ENCODE measurements around the gene ADM. TPM values are rescaled to one million over a fixed set of nuclear protein-coding genes. Genes with fewer than 3 reads are reported as not detected.

The ADM gene
- total and polyA plus RNA-seq, 2 experiments from 2014 or later = 75.8 to 95.9 TPM

DNA sequence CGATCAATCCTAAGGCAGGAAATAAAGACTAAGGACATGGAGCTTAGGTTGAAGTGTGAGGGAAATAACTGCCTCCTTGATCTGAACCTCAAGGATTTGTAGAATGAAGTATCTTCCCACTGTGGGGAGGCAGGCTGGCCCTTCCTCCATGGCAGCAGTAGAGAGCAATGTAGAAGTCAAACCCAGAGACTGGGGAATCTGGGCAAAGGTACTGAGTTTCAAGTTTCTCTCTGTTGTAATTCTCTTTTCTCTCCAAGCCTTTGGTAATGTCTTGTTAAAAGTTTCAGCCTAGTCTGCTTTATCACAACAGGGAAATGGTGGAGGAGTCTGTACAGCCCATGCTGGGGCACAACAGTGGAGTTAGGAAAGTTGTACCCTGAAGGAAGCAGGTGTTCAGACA is 49.5 kb downstream of the ADM start (continued):
- TF ChIP-seq, protein P1, sequence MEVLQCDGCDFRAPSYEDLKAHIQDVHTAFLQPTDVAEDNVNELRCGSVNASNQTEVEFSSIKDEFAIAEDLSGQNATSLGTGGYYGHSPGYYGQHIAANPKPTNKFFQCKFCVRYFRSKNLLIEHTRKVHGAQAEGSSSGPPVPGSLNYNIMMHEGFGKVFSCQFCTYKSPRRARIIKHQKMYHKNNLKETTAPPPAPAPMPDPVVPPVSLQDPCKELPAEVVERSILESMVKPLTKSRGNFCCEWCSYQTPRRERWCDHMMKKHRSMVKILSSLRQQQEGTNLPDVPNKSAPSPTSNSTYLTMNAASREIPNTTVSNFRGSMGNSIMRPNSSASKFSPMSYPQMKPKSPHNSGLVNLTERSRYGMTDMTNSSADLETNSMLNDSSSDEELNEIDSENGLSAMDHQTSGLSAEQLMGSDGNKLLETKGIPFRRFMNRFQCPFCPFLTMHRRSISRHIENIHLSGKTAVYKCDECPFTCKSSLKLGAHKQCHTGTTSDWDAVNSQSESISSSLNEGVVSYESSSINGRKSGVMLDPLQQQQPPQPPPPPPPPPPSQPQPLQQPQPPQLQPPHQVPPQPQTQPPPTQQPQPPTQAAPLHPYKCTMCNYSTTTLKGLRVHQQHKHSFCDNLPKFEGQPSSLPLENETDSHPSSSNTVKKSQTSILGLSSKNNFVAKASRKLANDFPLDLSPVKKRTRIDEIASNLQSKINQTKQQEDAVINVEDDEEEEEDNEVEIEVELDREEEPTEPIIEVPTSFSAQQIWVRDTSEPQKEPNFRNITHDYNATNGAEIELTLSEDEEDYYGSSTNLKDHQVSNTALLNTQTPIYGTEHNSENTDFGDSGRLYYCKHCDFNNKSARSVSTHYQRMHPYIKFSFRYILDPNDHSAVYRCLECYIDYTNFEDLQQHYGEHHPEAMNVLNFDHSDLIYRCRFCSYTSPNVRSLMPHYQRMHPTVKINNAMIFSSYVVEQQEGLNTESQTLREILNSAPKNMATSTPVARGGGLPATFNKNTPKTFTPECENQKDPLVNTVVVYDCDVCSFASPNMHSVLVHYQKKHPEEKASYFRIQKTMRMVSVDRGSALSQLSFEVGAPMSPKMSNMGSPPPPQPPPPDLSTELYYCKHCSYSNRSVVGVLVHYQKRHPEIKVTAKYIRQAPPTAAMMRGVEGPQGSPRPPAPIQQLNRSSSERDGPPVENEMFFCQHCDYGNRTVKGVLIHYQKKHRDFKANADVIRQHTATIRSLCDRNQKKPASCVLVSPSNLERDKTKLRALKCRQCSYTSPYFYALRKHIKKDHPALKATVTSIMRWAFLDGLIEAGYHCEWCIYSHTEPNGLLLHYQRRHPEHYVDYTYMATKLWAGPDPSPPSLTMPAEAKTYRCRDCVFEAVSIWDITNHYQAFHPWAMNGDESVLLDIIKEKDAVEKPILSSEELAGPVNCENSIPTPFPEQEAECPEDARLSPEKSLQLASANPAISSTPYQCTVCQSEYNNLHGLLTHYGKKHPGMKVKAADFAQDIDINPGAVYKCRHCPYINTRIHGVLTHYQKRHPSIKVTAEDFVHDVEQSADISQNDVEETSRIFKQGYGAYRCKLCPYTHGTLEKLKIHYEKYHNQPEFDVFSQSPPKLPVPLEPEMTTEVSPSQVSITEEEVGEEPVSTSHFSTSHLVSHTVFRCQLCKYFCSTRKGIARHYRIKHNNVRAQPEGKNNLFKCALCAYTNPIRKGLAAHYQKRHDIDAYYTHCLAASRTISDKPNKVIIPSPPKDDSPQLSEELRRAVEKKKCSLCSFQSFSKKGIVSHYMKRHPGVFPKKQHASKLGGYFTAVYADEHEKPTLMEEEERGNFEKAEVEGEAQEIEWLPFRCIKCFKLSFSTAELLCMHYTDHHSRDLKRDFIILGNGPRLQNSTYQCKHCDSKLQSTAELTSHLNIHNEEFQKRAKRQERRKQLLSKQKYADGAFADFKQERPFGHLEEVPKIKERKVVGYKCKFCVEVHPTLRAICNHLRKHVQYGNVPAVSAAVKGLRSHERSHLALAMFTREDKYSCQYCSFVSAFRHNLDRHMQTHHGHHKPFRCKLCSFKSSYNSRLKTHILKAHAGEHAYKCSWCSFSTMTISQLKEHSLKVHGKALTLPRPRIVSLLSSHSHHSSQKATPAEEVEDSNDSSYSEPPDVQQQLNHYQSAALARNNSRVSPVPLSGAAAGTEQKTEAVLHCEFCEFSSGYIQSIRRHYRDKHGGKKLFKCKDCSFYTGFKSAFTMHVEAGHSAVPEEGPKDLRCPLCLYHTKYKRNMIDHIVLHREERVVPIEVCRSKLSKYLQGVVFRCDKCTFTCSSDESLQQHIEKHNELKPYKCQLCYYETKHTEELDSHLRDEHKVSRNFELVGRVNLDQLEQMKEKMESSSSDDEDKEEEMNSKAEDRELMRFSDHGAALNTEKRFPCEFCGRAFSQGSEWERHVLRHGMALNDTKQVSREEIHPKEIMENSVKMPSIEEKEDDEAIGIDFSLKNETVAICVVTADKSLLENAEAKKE (CRISPR knock-in tag; IDR thresholded peaks at IDR 0.05) = no peak

DNA sequence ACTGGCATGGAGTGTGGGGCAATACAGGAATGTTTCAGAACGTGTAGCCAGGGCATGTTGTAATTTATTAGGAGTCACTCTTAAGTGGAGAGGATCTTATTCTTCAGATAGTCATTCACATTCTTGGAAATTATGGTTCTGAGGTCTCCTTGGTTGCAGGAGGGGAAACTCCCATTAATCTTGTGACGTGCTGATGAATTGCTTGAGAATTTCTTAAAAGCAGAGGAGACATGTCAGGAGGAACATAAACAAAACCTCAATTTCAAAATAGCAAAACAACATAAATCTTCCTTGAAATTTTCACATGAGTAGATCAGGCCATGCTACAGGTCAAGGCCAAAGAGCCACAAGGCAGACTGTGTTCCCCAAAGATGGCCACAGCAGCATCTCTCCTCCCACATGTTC is 50.4 kb downstream of the ADM start:
- no peak overlapping the region for H3K4me2 ChIP-seq
- Mint-ChIP-seq H3K4me1 (peaks cover 37% of the 10 kb centered on the region), H3K27ac (no peak overlapping the region), H3K4me3 (no peak overlapping the region), H3K27me3 (ENCODE audit: insufficient read depth, low read depth, poor library complexity) (peaks cover 4% of the 10 kb centered on the region), H3K9me3 (peaks cover 28% of the 10 kb centered on the region), H3K36me3 (ENCODE audit: low read depth) (peaks cover 50% of the 10 kb centered on the region)
- no peaks in the 10 kb centered on the region for H4K20me1 ChIP-seq (replicated peaks; ENCODE audit: insufficient read depth)
- no peak for ATAC-seq
- no peak overlapping the region for H3K4me3 ChIP-seq
- DNase-seq (ENCODE audit: low spot score) = no peak
- no peaks in the 10 kb centered on the region for H3K79me2 ChIP-seq (replicated peaks; ENCODE audit: insufficient read depth)
- peaks cover 22% of the 10 kb centered on the region for H3K9me2 ChIP-seq (ENCODE audit: insufficient read depth)
- no peak overlapping the region for H3K27ac ChIP-seq (ENCODE audit: low read depth)
- H3K27me3 ChIP-seq (ENCODE audit: insufficient read depth) = no peaks in the 10 kb centered on the region
- 0 out of 2 replicates have a peak, but pooled peaks cover 6% of the 10 kb centered on the region for H3K36me3 ChIP-seq (ENCODE audit: insufficient read depth)
- no peak overlapping the region for H2AFZ ChIP-seq
- TF ChIP-seq EZH2 (IDR thresholded peaks at IDR 0.05; ENCODE audit: low read depth, unreplicated experiment) (no peak), ZNF331 (CRISPR knock-in tag; IDR thresholded peaks at IDR 0.05; ENCODE audit: low read depth) (no peak), CREB1 (CRISPR knock-in tag; IDR thresholded peaks at IDR 0.05; ENCODE audit: low read depth) (no peak), EZH2phosphoT487 (IDR thresholded peaks at IDR 0.05; ENCODE audit: unreplicated experiment) (no peak)
- H3F3A ChIP-seq (replicated peaks; ENCODE audit: low read depth) = peaks cover 11% of the 10 kb centered on the region
- peaks cover 22% of the 10 kb centered on the region for H3K4me1 ChIP-seq (ENCODE audit: insufficient read depth)
